HG03108 (cell line): Measurements from ENCODE around the gene ETFRF1.

Experiments
- ATAC-seq: cut with Tn5 transposase; IDR thresholded peaks from one replicate; pipeline ENCODE4 v1.9.1; 2021; ENCODE audit warnings: moderate library complexity; ENCODE audit not compliant: unreplicated experiment

ETFRF1 gene, protein sequence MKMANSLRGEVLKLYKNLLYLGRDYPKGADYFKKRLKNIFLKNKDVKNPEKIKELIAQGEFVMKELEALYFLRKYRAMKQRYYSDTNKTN

DNA sequence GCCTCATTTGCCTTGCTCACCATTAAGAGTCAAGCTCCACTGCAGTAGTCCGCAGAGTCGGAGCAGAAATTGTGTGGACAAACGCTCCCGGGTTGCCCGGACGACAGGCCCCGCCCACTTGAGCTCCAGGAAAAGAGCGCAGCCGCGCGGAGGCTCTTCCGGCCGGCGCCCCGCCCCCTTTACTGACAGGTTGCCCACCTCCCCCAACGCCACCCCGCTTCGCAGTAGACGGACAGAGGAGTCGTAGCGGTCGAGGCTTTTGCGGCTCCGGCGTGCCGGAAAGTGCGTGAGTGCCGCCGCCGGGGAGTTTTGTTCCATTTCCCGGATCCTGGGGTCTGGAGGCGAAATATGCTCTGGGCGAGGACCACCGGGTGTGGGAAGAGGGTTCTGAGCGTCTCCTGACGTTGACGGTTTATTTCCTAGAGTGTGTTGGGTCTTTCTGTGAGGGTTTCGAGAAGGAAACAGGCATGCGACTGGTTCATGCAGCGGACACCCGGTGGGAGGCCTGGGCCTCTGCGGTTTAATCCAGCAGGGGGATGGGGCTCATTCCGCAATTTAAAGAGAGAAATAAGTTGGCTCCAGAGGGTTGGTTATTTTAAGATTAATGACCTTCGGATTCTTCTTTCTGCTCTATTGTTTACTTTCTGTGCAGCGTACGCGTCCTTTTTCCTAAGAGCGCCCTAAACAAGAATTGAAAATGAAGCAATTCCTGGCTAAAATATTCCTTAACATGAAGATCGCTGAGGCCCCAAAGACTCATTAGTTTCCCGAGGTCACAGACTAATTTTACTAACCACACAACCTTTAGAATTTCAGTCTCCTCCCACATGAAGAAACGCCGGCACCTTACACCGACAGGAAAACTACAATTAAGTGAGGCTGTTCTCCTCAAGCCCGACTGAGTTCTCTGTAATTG, at the start of gene ETFRF1, which contains the start of gene DNAI7:
Gene ETFRF1, plus strand, starts transcription at position 182 of the 916 bp plus-strand sequence. CDS start 8,720 bp downstream, outside the sequence.
Gene DNAI7, minus strand, starts transcription at position 105 of the 916 bp plus-strand sequence. Its CDS starts 82 bp downstream, at position 23.
- ATAC-seq, result peak; percentile 96

DNA sequence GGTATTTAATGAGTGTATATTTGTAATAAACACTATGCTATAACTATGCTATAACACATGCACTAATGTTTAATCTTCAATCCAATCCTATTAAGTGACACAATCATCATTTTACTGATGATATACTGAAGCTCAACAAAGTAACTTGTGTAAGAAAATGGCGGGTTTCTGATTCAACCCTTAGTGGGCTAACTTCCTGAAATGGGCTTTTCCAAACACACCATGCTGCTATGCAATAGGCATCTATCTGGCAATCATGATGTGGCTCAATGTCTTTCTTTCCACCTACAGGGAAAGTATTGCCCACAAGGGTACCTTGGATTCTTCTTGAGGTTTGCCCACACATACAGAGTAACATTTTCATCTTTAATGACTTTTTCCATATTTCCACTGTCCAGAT, 48.4 kb upstream of the ETFRF1 start:
- no peak for ATAC-seq

DNA sequence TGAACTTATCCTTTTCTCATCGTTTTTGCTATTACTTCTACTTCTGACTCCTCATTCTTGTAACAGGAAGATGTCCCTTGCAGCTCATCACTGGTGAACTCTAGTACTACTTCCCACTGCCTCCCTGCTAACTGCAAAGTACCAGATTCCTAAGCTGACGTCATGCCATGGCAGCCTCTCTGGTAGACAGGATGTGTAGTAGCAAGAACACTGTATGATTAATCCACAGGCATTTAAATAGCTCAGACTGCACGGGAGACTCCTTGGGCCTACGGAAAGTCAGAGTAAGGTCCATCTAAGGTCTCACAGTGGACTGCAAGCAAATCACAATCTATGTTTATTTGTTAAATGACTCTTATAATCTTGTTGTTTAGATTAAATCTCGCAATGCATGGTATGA, 43.6 kb upstream of the ETFRF1 start:
- ATAC-seq, result no peak

DNA sequence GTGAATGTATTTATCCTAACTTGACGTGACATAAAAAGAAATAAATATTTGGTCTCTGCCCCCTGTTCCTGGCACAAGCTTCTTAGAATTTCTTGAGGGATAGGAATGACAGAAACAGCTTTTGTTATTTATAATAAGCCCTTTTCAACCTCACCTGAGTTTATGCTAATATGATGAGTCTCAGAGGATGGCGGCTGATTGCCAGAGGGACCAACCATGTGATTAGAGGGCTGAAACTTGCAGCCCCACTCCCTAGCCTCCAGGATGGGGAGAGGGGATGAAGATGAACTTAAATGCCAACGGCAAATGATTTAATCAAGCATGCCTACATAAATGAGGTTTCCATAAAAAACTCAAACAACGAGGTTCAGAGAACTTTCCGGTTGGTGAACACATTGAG, 43.0 kb upstream of the ETFRF1 start:
- no peak for ATAC-seq

DNA sequence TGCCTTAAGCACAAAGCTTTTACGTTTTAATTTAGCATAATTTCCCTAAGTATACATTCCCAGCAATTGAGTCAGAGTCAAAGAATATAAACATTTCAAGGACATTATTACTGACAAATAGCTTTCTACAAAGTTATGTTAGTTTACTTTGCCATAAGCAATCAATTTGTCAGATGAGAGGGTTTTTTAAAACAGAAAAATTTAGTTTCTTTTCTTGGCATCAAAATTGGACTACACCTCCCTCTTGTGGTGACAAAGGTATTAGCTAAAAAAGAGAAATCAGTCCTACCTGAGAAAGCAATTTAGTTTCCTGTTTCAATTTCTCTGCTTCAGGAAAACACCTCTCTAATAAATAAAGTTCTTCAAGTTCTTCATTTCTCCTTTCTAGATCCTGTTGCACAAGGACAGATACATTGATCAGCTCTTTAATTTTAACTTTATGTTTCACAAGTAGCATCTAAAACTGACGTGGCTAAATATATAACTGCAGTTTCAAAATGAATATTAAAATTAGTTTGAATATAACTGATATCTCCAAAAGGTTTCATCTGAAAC, 39.9 kb upstream of the ETFRF1 start:
- ATAC-seq, result peak; percentile 50

DNA sequence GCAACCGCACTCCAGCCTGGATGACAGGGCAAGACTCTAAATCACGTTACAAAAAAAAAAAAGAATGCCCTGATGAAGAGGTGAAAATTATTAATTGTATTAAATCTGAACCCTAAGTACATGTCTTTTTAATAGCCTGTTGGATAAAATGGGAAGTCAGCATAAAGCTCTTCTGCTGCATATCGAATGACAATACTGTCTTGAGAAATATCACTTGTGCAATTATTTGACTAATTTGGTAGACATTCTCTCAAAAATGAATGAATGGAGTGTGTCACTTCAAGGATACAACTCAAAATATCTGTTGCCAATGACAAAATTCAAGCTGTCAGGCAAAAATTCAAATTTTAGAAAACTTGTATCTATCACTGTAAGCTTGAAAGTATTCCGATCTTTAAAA, 39.0 kb upstream of the ETFRF1 start:
- ATAC-seq, result no peak

DNA sequence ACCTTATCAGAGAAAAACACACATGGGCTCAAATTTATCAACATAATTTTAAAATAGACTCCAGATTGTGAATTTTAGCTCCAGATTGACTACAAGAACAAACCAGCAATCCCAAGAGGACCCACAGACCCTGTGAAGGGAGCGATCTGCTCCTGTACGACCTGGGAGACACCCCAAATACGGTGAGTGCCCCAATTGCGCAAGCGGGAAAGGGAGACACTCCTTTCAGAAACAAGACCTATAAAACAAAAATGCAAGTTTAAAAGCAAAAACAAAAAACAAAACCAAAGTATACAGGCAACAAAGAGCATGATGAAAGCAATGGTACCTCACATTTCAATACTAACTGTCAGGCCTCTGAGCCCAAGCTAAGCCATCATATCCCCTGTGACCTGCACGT, 32.2 kb upstream of the ETFRF1 start:
- no peak for ATAC-seq

DNA sequence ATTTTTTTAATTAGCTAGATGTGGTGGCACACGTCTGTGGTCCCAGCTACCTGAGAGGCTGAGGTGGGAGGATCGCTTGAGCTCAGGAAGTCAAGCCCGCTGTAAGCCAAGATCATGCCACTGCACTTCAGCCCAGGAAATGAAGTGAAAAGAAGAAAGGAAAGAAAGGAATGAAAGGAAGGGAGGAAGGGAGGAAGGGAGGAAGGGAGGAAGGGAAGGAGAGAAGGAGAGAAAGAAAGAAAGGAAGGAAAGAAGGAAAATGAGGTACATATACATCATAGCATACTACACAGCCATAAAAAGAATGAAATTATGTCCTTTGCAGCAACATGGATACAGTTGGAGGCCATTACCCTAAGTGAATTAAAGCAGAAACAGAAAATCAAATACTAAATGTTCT, 12.3 kb upstream of the ETFRF1 start:
- no peak for ATAC-seq

DNA sequence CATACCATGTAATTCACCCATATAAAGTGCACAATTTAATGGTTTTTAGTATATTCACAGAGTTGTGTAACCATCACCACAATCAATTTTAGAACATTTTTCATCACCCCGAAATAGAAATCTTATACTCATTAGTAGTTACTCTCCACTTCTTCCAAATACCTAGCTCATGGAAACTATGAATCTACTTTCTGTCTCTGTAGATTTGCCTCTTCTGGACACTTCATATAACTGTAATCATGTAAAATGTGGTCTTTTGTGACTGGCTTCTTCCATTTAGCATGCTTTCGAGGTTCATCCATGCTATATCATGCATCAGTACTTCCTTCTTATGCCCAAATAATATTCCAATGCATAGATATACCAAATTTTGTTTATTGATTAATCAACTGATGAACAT, 10.9 kb upstream of the ETFRF1 start:
- ATAC-seq, result no peak

DNA sequence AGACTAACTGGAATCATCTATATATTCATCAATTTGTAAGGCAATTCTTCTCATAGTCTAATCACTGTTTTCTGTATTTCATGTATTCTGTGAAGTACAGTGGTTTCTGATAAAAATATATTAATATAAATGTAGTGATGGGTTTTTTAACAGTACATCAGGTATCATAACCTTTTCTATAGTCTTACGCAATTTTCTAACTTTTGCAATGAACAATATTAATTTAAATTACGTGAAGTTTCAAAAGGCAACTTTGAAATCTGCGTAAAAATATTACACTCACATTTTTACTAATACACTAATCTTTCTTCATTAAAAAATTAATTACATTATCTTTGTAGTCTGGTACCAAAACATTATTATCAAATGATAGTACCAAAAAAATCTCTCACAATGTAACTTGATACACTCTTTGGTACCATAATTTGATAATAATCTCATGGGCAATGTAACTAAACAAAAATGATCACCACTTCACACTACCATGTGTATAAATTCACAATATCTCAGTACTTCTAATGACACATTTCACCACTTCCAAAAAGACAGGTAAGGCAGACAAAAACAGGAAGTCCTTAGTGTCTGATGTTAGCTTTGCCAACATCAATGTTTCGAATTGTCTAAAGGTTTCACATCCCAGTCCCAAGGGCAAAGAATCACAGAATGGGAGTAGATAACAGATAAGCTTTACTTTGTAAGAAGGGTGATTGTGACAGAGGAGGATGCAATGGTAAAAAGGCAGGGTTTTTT, 8.8 kb upstream of the ETFRF1 start:
- peak; percentile 55 for ATAC-seq

DNA sequence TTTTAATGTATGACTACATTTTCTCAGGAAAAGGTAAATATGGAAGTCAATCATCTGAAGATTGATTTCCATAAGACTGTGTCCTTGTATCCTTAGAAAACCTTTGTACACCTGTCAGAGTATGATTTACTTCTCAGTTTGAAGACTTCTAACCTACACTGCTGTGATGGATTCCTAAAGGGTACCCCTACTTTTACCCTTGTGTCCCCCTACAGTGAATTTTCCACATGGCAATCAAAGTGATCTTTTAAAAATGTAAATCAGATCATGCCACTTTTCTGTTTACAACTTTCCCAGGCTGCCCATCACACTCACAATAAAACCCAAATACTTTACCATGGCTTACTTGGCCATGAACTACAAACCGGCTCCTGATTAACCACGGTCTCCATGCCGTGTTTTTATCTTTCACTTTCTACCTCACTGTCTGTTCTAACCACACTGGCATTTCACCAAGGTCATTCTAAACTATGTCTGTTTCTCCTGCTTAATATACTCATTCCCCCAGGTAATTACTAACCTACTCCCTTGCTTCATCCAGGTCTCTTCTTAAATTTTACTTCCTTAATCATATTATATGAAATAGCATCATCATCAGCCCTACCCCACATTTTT, 8.1 kb upstream of the ETFRF1 start:
- no peak for ATAC-seq

DNA sequence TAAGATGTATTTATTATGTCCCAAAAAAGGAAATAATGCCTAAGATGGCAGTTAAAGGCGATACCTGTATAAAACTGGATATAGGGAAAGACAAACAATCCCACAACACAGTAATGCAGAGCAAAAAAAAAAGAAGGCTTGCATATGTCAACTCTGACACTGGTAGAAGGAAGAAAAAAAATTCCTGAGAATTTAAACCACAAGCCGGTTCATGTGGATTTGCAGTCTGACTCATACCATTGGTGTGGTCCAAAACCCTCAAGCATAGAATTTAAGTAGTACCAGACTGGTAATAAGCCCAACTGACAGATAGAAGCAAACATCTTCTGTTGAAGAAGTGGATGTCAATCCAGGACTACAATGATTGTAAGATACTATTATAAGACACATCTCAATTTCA, 7.3 kb upstream of the ETFRF1 start:
- no peak for ATAC-seq

DNA sequence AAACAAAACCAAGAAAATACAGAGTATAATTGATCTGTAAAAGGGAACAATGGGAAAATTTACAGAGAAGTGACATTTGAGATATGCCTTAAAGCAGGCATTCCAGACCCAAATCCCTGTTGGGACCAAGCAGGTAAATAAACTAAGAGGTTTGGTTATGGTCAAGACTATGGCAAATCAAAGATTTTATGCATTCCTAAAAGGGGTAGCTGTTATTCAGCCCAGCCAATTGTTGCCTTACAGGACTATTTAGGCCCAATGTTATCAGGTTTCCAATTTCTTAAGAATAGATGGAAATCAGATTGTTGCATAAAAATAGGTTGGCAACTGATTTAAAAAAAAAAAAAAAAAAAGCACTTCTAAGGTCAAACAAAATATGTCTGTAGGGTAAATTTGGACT, 5.4 kb upstream of the ETFRF1 start:
- ATAC-seq, result no peak

DNA sequence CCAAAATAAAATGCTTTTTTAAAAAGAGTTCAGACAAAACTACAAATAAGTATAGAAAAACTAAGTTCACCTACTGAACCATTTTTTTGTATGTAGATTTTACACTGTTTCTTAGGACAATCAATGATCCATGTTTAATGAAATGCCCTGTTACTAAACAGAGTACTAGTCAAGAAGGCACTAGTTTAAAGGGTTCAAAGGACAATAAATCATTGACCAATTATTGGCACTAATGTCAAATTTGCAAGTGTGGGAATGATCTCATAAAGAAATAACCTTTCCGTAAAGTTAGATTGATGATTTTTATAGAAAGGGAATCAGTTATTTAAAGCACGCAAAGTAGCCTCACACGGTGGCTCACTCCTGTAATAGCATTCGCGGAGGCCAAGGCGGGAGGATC, 4.2 kb upstream of the ETFRF1 start:
- ATAC-seq, result no peak

DNA sequence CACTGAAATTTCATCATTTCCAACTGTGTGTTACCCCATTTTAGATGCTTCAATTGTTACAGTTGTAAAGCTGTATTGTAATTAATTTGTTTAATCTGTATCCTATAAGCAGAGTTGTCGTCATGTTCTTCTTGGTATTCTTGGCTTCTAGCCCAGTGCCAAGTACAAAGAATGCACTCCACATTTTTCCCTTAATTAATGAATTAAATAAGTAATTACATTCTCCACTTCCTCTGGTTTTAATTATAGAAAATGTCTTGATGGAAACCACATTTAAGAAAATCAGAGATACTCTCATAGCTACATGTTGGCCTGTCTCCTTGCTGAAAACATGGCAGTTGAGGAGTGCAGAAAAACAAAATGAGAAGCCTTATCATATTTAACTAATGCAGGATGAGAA, 823 bp upstream of the ETFRF1 start:
- no peak for ATAC-seq

DNA sequence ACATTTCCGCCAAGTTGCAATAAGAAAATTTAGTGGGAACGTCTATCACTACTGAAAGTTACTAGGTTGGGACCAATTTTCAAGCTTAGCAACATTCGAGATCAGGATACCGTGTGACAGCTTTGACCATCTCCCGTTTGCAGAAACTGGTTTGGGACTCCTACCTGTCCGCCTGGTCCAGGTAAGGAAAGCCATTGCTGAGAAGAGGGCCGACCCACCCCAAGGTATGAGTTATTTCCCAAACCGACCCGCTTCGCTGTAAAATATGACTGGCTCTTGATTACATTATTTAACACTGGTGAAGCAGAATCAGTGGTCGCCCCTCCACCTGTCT, 348 bp upstream of the ETFRF1 start:
- no peak for ATAC-seq

DNA sequence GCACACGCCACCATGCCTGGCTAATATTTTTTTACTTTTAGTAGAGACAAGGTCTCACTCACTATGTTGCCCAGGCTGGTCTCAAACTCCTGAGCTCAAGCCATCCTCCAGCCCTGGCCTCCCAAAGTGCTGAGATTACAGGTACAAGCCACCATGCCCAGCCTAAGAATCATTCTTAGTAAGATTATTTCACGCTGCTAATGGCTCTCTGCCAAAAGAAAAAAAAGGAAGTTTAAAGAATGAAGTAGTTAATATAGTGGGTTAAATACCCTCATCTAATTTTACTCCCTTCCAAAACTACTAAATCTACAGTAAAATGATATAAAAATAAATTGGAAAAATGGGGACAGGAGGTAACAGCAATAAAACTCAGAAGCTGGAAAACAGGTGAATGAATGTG, 2.6 kb downstream of the ETFRF1 start:
- no peak for ATAC-seq

DNA sequence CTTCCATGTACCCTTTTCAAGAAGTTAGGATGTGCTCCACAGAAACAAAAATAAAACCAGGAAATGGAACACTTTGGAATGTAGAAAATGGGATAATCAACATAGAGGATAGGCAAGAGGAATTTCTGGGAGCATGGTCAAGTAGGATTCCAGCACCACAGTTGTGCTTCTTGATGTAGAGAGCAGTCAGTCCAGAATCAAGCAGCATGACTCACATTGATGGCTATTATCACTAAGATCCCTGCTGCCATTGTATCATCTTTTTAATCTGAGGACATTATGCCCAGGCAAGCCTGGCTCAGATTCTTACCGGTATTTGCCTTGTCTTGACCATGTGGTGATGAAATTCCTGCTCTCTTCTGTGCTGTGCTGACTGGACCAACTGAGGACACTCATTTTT, 5.7 kb downstream of the ETFRF1 start:
- ATAC-seq, result no peak

DNA sequence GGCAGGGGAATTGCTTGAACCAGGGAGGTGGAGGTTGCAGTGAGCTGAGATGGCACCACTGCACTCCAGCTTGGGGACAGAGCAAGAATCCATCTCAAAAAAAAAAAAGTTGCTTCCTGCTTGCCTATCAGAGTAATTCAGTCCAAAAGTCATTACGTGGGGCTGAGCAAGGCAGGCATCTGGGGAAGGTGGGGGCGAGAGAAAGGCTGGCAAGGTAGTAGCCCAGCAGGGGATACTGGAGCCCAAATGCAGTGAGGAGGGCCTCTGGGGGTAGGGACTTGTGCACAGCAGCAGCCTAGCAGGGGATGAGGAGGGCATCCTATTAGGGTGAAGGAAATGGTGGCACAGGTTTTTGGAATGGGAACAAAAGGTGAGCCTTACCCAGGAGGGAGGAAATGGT, 7.1 kb downstream of the ETFRF1 start:
- no peak for ATAC-seq

DNA sequence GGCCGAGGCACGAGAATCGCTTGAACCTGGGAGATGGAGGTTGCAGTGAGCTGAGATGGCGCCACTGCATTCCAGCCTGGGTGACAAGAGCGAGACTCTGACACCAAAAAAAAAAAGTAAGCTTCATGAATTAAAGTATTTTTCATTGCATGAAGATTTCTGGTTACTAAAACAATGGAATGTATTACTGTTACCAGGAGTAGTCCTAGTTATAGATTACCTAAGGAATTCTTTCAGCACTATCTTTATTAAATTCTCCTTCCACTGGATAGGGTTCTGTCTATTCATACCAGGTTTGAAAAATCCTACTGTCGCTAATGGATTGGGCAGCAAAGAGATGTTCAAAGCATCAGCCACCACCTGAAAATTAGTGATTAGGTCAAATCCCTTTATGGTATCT, 12.4 kb downstream of the ETFRF1 start:
- no peak for ATAC-seq

DNA sequence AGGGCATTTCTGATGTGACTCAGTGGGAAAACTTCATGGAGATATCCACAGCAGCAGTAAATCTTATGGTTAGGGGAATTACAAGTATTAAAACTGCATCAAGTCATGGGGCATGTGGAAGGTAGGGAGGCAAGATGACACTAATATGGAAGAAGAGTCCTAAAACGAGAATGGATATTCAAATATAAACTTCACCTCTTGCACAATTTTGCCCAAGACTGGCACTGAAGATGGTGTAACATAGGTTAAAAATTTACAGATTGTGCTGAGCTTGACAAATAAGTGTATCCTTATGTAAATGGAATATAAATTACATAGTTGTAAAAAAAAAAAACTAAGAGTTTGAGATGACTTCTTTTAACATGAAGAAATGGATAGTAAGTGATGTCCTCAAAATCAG, 12.8 kb downstream of the ETFRF1 start:
- ATAC-seq, result no peak
